ENCODE results near the gene SPINK6.

Gene SPINK6

DNA sequence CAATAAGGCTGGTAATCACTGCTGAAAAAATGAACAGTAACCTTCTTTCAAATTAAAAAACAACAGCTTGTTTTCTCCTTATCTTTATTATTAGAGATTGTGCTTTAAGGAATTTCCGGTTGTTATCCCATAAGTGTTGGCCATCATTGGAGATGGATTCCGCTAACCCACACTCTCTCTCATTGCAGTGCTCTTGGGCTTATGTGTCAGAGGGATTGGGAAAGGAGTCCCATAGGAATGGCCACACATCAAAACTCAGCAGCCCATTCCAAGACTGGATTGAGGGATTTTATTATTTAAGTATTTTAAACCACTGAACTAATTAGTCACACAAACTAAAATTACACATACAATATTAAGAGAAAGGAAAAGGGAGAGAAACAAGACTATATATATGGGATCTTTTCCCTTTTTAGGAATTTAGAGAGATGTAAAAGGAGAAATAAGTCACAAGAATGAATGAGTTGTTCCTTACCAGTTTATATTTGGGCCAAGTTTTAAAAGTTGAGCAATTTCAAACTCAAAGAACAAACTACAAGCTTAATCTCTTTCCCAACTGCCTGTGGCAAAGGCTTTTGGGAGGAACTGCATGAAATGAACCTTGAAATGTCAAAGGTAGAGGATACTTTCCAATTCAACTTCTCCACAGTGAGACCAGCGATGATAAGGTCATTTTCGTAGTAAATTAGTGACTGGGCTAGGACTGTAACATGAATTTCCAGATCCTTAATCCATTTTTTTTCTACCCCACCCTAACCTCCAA, 2.4 kb downstream of the SPINK6 start:
- TF ChIP-seq ZNF274 (IDR thresholded peaks at IDR 0.05; ENCODE audit: low read depth, low read length): no peak
- no peak overlapping the region for H3K4me3 ChIP-seq (ENCODE audit: low read length)

- H3K4me3 ChIP-seq (ENCODE audit: low read length): no peak overlapping the region
- TF ChIP-seq ZNF274 (IDR thresholded peaks at IDR 0.05; ENCODE audit: low read depth, low read length): no peak
These were observed 3.0 kb downstream of the SPINK6 start for GRCh38 chr5:148205865-148206264.

DNA sequence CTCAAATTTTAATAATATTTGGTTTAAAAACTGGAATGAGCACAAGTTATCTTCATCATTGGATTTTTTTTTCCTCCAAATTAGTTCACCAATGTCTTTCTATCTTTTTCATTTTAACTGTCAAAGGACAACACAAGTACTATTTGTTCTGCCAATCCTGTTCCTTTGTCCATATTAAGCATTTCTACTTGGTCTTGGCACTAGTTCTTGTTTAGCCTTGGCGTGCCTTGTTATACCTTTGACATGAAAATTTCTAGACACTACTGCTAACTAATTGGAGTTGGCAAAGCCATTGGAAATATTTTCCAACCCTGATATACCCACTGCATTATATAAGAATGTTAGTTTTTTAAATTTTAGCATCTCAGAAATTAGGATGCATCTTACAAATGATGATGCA, 3.8 kb downstream of the SPINK6 start:
- no peak for TF ChIP-seq ZNF274 (IDR thresholded peaks at IDR 0.05; ENCODE audit: low read depth, low read length)

GRCh38 chr5:148208226-148208625, 5.4 kb downstream of the SPINK6 start:
- H3K4me3 ChIP-seq (ENCODE audit: low read length): no peak overlapping the region
- no peak for TF ChIP-seq ZNF274 (IDR thresholded peaks at IDR 0.05; ENCODE audit: low read depth, low read length)

More for the DNA sequence above, 3.8 kb downstream of the SPINK6 start:
- H3K4me3 ChIP-seq (ENCODE audit: low read length): no peak overlapping the region

GRCh38 chr5:148209151-148209770, 6.4 kb downstream of the SPINK6 start:
- no peak overlapping the region for H3K4me3 ChIP-seq (ENCODE audit: low read length)
- no peak for TF ChIP-seq ZNF274 (IDR thresholded peaks at IDR 0.05; ENCODE audit: low read depth, low read length)

- TF ChIP-seq ZNF274 (IDR thresholded peaks at IDR 0.05; ENCODE audit: low read depth, low read length): no peak
- H3K4me3 ChIP-seq (ENCODE audit: low read length): no peak overlapping the region
These were observed 11.9 kb downstream of the SPINK6 start for GRCh38 chr5:148214665-148215185.

- no peak for TF ChIP-seq ZNF274 (IDR thresholded peaks at IDR 0.05; ENCODE audit: low read depth, low read length)
- no peak overlapping the region for H3K4me3 ChIP-seq (ENCODE audit: low read length)
These were observed 18.7 kb downstream of the SPINK6 start for GRCh38 chr5:148221508-148221907.

DNA sequence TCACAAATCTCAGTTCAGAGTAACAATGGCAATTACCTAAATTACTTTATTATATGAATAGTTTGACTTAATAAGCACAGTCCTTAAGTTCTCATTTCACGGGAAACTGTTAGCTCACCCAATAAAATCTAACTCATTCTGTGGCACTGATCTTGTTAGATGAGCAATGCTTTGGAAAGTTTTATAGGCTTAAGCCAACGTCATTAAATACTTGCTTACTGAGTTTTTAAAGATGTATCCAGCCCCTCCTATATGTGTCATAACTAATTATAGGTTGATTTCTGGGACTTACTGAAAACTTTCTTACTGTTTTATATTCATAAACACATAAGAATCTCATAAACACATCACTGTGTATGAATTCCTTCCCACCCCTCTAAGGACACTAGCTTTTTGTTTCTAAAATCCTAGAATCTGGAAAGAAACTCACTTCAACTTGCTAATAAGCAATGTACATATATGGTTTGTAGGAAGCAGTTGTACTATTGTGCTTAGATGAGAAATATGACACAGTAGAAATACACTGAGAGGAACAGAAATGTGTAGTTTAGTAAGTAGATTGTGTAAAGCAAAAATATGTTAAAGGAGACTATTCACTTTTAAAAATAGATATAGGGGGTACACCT, 21.4 kb downstream of the SPINK6 start:
- no peak overlapping the region for H3K4me3 ChIP-seq (ENCODE audit: low read length)
- no peak for TF ChIP-seq ZNF274 (IDR thresholded peaks at IDR 0.05; ENCODE audit: low read depth, low read length)

DNA sequence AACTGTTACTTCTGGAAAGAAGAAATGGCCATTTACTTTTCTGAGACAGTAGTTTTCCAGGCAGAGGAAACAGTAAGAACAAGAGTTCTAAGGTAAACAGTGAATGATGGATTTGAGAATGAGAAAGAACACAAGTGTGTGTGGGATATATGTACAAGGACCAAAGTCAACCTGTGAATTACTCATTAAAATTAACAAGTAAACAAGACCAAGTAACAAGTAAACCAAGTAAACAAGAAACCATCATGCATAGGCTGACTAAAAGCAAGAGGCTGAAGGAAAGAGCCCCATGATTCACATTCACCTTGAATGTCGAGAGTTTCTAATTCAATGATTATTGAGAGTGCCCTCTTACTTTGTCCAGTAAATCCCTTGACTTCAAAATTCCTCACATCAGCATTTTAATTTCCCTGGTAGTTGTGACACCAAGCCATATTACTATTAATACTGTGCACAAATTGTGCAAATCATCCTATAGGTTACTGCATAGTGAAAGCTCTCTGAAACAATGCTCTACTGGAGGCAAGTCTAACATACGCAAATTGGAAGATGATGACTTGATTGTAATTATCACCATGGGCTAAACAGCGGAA, 25.6 kb downstream of the SPINK6 start:
- no peak overlapping the region for H3K4me3 ChIP-seq (ENCODE audit: low read length)
- no peak for TF ChIP-seq ZNF274 (IDR thresholded peaks at IDR 0.05; ENCODE audit: low read depth, low read length)

- H3K4me3 ChIP-seq (ENCODE audit: low read length): no peak overlapping the region
- no peak for TF ChIP-seq ZNF274 (IDR thresholded peaks at IDR 0.05; ENCODE audit: low read depth, low read length)
These were observed 27.0 kb downstream of the SPINK6 start for GRCh38 chr5:148229840-148230239.

DNA sequence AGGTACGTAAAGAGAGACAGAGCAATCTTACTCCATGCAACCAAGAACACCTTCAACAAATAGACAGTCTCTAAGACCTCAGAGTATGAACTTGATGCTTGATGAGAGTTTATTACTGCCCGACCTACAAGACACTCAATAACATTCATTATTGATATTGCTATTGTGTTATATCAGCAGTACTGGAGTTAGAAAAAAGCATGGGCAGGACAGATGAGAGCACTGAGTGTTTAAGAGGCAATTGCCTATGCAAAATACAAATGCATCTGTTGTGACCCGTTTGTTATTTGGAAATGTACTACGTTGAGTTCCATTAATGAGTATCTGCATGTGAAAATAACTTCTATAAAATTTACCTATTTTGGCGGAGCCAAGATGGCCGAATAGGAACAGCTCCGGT, 27.4 kb downstream of the SPINK6 start:
- no peak overlapping the region for H3K4me3 ChIP-seq (ENCODE audit: low read length)
- TF ChIP-seq ZNF274 (IDR thresholded peaks at IDR 0.05; ENCODE audit: low read depth, low read length): no peak

GRCh38 chr5:148237785-148238417, 35.1 kb downstream of the SPINK6 start:
- TF ChIP-seq ZNF274 (IDR thresholded peaks at IDR 0.05; ENCODE audit: low read depth, low read length): no peak
- no peak overlapping the region for H3K4me3 ChIP-seq (ENCODE audit: low read length)

DNA sequence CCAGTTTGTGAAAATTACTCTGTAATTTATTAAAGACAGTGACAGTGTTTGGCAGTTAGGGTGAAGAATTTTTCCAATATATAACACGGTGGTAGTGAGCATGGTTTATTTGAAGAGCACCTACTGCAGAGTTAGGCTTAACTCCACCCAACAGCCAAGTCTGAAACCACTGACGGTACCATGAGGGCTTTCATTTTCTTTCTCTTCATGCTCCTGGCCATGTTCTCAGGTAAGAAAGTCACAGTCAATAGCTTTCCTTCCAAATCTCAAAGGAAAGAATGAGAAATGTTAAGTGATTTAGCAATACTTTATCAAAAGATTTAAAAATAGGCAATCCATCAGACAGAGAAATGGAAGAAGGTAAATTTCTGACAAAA, 35.6 kb downstream of the SPINK6 start, which contains the start of gene MARCOL:
Gene MARCOL, plus strand, starts transcription at position 108 of the 377 bp plus-strand sequence. Its CDS starts 73 bp downstream, at position 181.
- no peak within 1 kb of the TSS for H3K4me3 ChIP-seq (ENCODE audit: low read length)
- no peak for TF ChIP-seq ZNF274 (IDR thresholded peaks at IDR 0.05; ENCODE audit: low read depth, low read length)

- H3K4me3 ChIP-seq (ENCODE audit: low read length): no peak overlapping the region
- TF ChIP-seq ZNF274 (IDR thresholded peaks at IDR 0.05; ENCODE audit: low read depth, low read length): no peak
These were observed 46.1 kb downstream of the SPINK6 start for GRCh38 chr5:148248894-148249293.

Data from GM08714 (cell line).